ENCODE results near the gene CYB5RL.

GRCh38 chr1:54228638-54229079 lies 28.8 kb upstream of the CYB5RL start:
- no peak for TF ChIP-seq CTCF (IDR thresholded peaks at IDR 0.05)
- TF ChIP-seq ZFX (IDR thresholded peaks at IDR 0.05; ENCODE audit: borderline replicate concordance), result no peak

Measured in 22Rv1 (cell line).